ENCODE results near the gene OSTF1. TPM values are rescaled to one million over a fixed set of nuclear protein-coding genes. Genes with fewer than 3 reads are reported as not detected.
A peak's percentile ranks its signal among the peaks of the same experiment; 100 is the strongest.

The OSTF1 gene, protein sequence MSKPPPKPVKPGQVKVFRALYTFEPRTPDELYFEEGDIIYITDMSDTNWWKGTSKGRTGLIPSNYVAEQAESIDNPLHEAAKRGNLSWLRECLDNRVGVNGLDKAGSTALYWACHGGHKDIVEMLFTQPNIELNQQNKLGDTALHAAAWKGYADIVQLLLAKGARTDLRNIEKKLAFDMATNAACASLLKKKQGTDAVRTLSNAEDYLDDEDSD
- total RNA-seq, result 4.4 and 5.0 TPM in 2 replicates
- long read RNA-seq, transcript OSTF1-201 (10 exons, 1,319 nt), result major isoform, 6 of 7 reads
- long read RNA-seq, partial matches to known transcripts, result 0 of 7 reads
- long read RNA-seq, other reads (novel, unspliced or antisense), result 1 of 7 reads

GRCh38 chr9:75087824-75088645 is at the start of gene OSTF1, which contains the start of gene NMRK1:
TSS of gene OSTF1 (plus strand) at chr9:75088514. CDS start at chr9:75088693, 179 bp downstream.
TSS of gene NMRK1 (minus strand) at chr9:75088155. CDS start at chr9:75083115, 5,040 bp downstream.
- TF ChIP-seq, protein P1, sequence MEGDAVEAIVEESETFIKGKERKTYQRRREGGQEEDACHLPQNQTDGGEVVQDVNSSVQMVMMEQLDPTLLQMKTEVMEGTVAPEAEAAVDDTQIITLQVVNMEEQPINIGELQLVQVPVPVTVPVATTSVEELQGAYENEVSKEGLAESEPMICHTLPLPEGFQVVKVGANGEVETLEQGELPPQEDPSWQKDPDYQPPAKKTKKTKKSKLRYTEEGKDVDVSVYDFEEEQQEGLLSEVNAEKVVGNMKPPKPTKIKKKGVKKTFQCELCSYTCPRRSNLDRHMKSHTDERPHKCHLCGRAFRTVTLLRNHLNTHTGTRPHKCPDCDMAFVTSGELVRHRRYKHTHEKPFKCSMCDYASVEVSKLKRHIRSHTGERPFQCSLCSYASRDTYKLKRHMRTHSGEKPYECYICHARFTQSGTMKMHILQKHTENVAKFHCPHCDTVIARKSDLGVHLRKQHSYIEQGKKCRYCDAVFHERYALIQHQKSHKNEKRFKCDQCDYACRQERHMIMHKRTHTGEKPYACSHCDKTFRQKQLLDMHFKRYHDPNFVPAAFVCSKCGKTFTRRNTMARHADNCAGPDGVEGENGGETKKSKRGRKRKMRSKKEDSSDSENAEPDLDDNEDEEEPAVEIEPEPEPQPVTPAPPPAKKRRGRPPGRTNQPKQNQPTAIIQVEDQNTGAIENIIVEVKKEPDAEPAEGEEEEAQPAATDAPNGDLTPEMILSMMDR (conservative IDR thresholded peaks at IDR 0.05), result no peak
- H3K9me3 Mint-ChIP-seq, result no peaks in the 10 kb centered on the region
- peaks cover 25% of the 10 kb centered on the region for H3K4me1 Mint-ChIP-seq
- H3K27ac Mint-ChIP-seq (ENCODE audit: unreplicated experiment), result peak within 1 kb of the TSS; percentile 62
- H3K36me3 Mint-ChIP-seq (ENCODE audit: low read depth), result no peaks in the 10 kb centered on the region
- peaks cover 27% of the 10 kb centered on the region for H3K27me3 Mint-ChIP-seq (ENCODE audit: low read depth)
- peak; percentile 79 for DNase-seq (ENCODE audit: low read depth, low spot score)
- peak within 1 kb of the TSS; percentile 95 for H3K4me3 Mint-ChIP-seq

- DNase-seq (ENCODE audit: low read depth, low spot score), result no peak
- TF ChIP-seq, protein P1 (conservative IDR thresholded peaks at IDR 0.05), result no peak
- peaks cover 3% of the 10 kb centered on the region for H3K9me3 Mint-ChIP-seq
- H3K4me3 Mint-ChIP-seq, result no peak overlapping the region
- no peak overlapping the region for H3K27ac Mint-ChIP-seq (ENCODE audit: unreplicated experiment)
- peaks cover 13% of the 10 kb centered on the region for H3K27me3 Mint-ChIP-seq (ENCODE audit: low read depth)
- no peaks in the 10 kb centered on the region for H3K4me1 Mint-ChIP-seq
- H3K36me3 Mint-ChIP-seq (ENCODE audit: low read depth), result no peaks in the 10 kb centered on the region
These were observed 49.3 kb upstream of the OSTF1 start for GRCh38 chr9:75039009-75039408.

DNA sequence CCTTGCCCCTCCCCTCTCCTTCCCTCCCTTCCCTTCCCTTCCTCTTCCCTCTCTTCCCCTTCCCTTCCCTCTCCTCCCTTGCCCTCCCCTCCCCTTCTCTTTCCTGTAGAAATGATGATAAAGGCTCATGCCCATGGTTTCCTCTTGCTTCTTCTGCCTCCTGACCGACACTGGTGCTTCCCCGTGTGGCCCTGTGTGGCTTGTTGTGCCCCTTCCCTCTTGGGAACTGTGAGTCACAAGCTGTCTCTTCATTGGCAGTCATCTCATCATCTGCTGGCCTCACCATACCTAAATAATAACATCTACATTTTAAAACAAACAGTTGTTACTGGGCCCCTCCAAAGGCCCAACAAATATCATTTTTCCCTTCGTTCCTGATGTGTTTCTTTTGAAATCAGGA is 48.5 kb upstream of the OSTF1 start:
- no peaks in the 10 kb centered on the region for H3K4me1 Mint-ChIP-seq
- H3K36me3 Mint-ChIP-seq (ENCODE audit: low read depth), result no peaks in the 10 kb centered on the region
- DNase-seq (ENCODE audit: low read depth, low spot score), result no peak
- no peak overlapping the region for H3K27ac Mint-ChIP-seq (ENCODE audit: unreplicated experiment)
- no peak overlapping the region for H3K4me3 Mint-ChIP-seq
- H3K27me3 Mint-ChIP-seq (ENCODE audit: low read depth), result peaks cover 11% of the 10 kb centered on the region
- TF ChIP-seq, protein P1 (conservative IDR thresholded peaks at IDR 0.05), result no peak
- H3K9me3 Mint-ChIP-seq, result peaks cover 3% of the 10 kb centered on the region

DNA sequence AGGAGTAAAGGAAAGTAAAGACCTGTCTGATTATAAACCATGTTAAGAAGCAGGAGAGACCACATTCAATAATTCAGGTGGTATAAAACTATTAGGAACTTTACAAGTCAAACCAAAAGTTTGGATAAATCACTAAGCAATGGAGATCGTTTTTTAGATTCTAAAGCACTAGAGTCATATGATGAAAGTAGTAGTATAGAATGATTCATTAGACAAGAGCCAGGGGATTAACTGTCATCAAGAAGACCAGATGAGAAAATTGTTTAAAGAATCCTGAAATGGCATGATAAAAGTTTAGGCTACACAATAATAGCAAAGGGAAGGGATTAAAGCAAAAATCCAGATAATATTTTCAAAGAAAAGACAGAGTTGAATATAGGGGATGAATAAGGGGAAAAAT is 47.3 kb upstream of the OSTF1 start:
- H3K27ac Mint-ChIP-seq (ENCODE audit: unreplicated experiment), result no peak overlapping the region
- DNase-seq (ENCODE audit: low read depth, low spot score), result no peak
- no peak overlapping the region for H3K4me3 Mint-ChIP-seq
- H3K27me3 Mint-ChIP-seq (ENCODE audit: low read depth), result peaks cover 22% of the 10 kb centered on the region
- no peaks in the 10 kb centered on the region for H3K36me3 Mint-ChIP-seq (ENCODE audit: low read depth)
- H3K4me1 Mint-ChIP-seq, result no peaks in the 10 kb centered on the region
- peaks cover 3% of the 10 kb centered on the region for H3K9me3 Mint-ChIP-seq
- TF ChIP-seq, protein P1 (conservative IDR thresholded peaks at IDR 0.05), result no peak

DNA sequence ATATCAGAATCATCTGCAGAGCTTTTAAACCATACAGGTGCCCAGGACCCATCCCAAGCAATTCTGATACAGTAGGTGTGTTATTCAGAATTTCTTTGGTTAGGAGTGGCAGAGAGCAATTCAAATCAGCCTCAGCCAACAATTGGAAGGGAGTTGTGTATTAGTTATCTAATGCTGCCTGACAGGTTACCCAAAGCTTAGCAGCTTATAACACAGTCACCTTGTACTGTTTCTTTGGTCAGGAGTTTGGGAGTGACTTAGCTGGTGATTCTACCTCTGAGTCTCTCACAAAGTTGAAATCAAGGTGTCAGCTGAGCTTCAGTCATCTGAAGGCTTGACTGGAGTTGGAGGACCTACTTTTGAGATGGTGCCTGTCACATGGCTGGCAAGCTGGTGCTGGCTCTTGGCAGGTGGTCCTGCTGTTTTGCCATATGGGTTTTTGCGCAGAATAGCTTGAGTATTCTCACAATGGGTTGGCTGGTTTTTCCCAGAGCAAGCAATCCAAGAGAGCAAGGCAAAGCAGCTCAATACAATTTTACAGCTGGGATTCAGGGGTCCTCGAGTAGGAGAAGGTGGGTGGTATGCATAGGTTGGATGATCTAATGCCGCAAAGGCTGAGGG is 41.5 kb upstream of the OSTF1 start:
- H3K4me1 Mint-ChIP-seq, result no peaks in the 10 kb centered on the region
- peaks cover 19% of the 10 kb centered on the region for H3K27me3 Mint-ChIP-seq (ENCODE audit: low read depth)
- no peak for DNase-seq (ENCODE audit: low read depth, low spot score)
- no peak overlapping the region for H3K4me3 Mint-ChIP-seq
- no peaks in the 10 kb centered on the region for H3K36me3 Mint-ChIP-seq (ENCODE audit: low read depth)
- H3K9me3 Mint-ChIP-seq, result no peaks in the 10 kb centered on the region
- TF ChIP-seq, protein P1 (conservative IDR thresholded peaks at IDR 0.05), result no peak
- H3K27ac Mint-ChIP-seq (ENCODE audit: unreplicated experiment), result no peak overlapping the region

All from neural crest cell (in vitro differentiated cells).